Rectal smooth muscle tissue (tissue), 1 donor: Measurements from ENCODE around the gene RAB11FIP4.

Experiments
- H3K27ac ChIP-seq: one replicate; pipeline ENCODE4 v1.7.0; 2013; ENCODE audit warnings: low read depth, low read length, inconsistent platforms
- H3K27me3 ChIP-seq: one replicate; pipeline ENCODE4 v1.7.0; 2013; ENCODE audit warnings: low read length; ENCODE audit not compliant: control insufficient read depth, insufficient read depth
- H3K36me3 ChIP-seq: one replicate; pipeline ENCODE4 v1.7.0; 2013; ENCODE audit warnings: low read length; ENCODE audit not compliant: control insufficient read depth, insufficient read depth
- H3K4me1 ChIP-seq: one replicate; pipeline ENCODE4 v1.7.0; 2013; ENCODE audit warnings: low read length; ENCODE audit not compliant: control insufficient read depth, insufficient read depth
- H3K4me3 ChIP-seq: one replicate; pipeline ENCODE4 v1.7.0; 2013; ENCODE audit warnings: low read length
- H3K9ac ChIP-seq: one replicate; pipeline ENCODE4 v1.7.0; 2013; ENCODE audit warnings: low read length

RAB11FIP4 gene

DNA sequence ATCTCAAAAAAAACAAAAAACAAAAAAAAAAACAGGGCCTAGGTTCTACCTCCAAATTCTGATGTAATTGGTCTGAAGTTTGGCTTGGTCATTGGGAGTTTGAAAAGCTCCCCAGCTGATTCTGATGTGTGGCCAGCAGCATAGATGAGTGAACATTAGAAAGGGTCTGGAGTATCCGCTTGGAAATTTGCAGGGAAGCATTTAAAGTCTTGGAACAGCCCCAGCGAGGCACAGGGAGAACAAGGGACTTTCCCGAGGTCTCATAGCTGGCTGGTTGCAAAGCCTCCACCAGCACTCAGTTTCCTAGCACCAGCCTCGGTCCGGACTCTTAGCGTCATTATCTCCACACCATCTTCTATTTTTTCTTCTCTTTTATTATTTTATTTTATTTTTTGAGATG lies 70.8 kb downstream of the RAB11FIP4 start:
- no peaks in the 10 kb centered on the region for H3K36me3 ChIP-seq
- no peak overlapping the region for H3K4me3 ChIP-seq
- H3K27me3 ChIP-seq: no peaks in the 10 kb centered on the region
- no peak overlapping the region for H3K27ac ChIP-seq
- no peak overlapping the region for H3K9ac ChIP-seq
- H3K4me1 ChIP-seq: no peaks in the 10 kb centered on the region

GRCh38 chr17:31466096-31466760 lies 74.8 kb downstream of the RAB11FIP4 start:
- no peaks in the 10 kb centered on the region for H3K27me3 ChIP-seq
- H3K36me3 ChIP-seq: no peaks in the 10 kb centered on the region
- H3K4me3 ChIP-seq: no peak overlapping the region
- H3K27ac ChIP-seq: no peak overlapping the region
- H3K9ac ChIP-seq: no peak overlapping the region
- no peaks in the 10 kb centered on the region for H3K4me1 ChIP-seq

- Histone ChIP-seq H3K27me3 (no peaks in the 10 kb centered on the region), H3K4me1 (no peaks in the 10 kb centered on the region), H3K27ac (no peak overlapping the region), H3K4me3 (no peak overlapping the region), H3K9ac (no peak overlapping the region), H3K36me3 (no peaks in the 10 kb centered on the region)
Observed at GRCh38 chr17:31467502-31468256, 76.2 kb downstream of the RAB11FIP4 start.

GRCh38 chr17:31469959-31470358 lies 78.5 kb downstream of the RAB11FIP4 start:
- Histone ChIP-seq H3K36me3 (no peaks in the 10 kb centered on the region), H3K4me1 (no peaks in the 10 kb centered on the region), H3K27me3 (no peaks in the 10 kb centered on the region), H3K9ac (no peak overlapping the region), H3K4me3 (no peak overlapping the region), H3K27ac (no peak overlapping the region)

- Histone ChIP-seq H3K27me3 (no peaks in the 10 kb centered on the region), H3K9ac (no peak overlapping the region), H3K4me1 (no peaks in the 10 kb centered on the region), H3K27ac (no peak overlapping the region), H3K4me3 (no peak overlapping the region), H3K36me3 (no peaks in the 10 kb centered on the region)
Observed at GRCh38 chr17:31470592-31470991, 79.1 kb downstream of the RAB11FIP4 start.

- no peak overlapping the region for H3K9ac ChIP-seq
- no peak overlapping the region for H3K4me3 ChIP-seq
Observed at GRCh38 chr17:31472137-31472536, 80.7 kb downstream of the RAB11FIP4 start.

GRCh38 chr17:31475378-31476162 lies 84.1 kb downstream of the RAB11FIP4 start:
- H3K27ac ChIP-seq: no peak overlapping the region
- H3K4me3 ChIP-seq: no peak overlapping the region
- no peaks in the 10 kb centered on the region for H3K4me1 ChIP-seq
- no peaks in the 10 kb centered on the region for H3K27me3 ChIP-seq
- no peak overlapping the region for H3K9ac ChIP-seq
- H3K36me3 ChIP-seq: no peaks in the 10 kb centered on the region

More at GRCh38 chr17:31472137-31472536, 80.7 kb downstream of the RAB11FIP4 start:
- Histone ChIP-seq H3K36me3 (no peaks in the 10 kb centered on the region), H3K27me3 (no peaks in the 10 kb centered on the region), H3K27ac (no peak overlapping the region), H3K4me1 (no peaks in the 10 kb centered on the region)

- Histone ChIP-seq H3K4me3 (no peak overlapping the region), H3K27ac (no peak overlapping the region), H3K27me3 (no peaks in the 10 kb centered on the region), H3K4me1 (no peaks in the 10 kb centered on the region), H3K9ac (no peak overlapping the region), H3K36me3 (no peaks in the 10 kb centered on the region)
Observed at GRCh38 chr17:31476525-31477416, 85.3 kb downstream of the RAB11FIP4 start.

DNA sequence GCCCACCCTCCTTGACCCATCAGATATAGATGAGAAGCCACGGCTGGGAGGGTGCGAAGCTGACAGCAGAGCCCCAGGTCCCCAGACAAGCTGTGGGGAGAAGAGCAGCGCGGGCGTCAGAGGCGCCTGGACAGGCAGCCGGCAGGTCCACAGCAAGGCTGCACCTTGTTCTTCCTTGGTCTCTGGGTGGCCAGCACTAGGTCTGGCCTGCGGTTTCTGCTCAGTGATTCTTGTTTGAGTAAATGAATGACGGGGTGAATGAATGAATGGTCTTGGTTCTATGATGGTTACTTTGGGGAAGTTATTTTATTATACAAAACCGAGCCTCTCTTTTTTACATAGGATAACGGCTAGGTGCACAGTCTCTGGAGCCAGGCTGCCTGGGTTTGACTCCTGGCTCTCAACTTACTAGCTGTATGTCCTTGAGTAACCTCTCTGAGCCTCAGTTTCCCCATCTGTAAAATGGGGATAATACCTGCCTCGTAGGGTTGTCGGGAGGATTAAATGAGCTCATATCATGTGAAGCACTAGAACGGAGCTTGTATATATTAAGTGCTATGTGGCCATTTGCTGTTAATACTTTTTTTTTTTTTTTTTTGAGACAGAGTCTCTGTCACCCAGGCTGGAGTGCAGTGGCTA lies 86.1 kb downstream of the RAB11FIP4 start:
- H3K4me3 ChIP-seq: no peak overlapping the region
- H3K27me3 ChIP-seq: no peaks in the 10 kb centered on the region
- no peaks in the 10 kb centered on the region for H3K4me1 ChIP-seq
- no peak overlapping the region for H3K9ac ChIP-seq
- H3K27ac ChIP-seq: no peak overlapping the region
- no peaks in the 10 kb centered on the region for H3K36me3 ChIP-seq

- no peak overlapping the region for H3K27ac ChIP-seq
- H3K27me3 ChIP-seq: no peaks in the 10 kb centered on the region
- H3K9ac ChIP-seq: no peak overlapping the region
- H3K36me3 ChIP-seq: no peaks in the 10 kb centered on the region
- no peaks in the 10 kb centered on the region for H3K4me1 ChIP-seq
- H3K4me3 ChIP-seq: no peak overlapping the region
Observed at GRCh38 chr17:31479062-31479408, 87.6 kb downstream of the RAB11FIP4 start.

DNA sequence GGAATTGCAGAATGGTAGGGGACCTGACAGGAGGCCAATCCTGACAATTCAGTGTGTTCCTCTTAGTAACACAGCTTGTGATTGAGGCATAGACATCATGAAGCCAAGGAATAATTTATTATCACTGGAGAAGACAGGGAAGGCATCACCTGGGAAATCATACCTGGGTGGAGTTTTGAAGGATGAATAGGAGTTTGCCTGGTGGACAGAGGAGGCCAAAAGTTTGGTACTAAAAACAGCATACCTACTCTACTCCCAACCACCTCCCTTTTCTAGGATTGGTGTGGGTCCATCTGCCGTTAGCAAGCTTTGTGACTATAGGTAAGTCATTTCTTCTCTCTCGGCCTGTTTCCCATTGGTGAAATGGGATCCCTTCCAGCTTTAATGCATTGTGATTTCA lies 88.0 kb downstream of the RAB11FIP4 start:
- no peak overlapping the region for H3K9ac ChIP-seq
- no peaks in the 10 kb centered on the region for H3K4me1 ChIP-seq
- no peak overlapping the region for H3K4me3 ChIP-seq
- no peaks in the 10 kb centered on the region for H3K27me3 ChIP-seq
- H3K36me3 ChIP-seq: no peaks in the 10 kb centered on the region
- no peak overlapping the region for H3K27ac ChIP-seq
